ENCODE measurements around the gene EHMT2. TPM values are rescaled to one million over a fixed set of nuclear protein-coding genes. Genes with fewer than 3 reads are reported as not detected.

Gene EHMT2
- total and polyA plus RNA-seq, 2 donors (not counting 3 experiments of a cell fraction or from before 2014, with no cell fraction given) = 53.3 to 54.3 TPM

DNA sequence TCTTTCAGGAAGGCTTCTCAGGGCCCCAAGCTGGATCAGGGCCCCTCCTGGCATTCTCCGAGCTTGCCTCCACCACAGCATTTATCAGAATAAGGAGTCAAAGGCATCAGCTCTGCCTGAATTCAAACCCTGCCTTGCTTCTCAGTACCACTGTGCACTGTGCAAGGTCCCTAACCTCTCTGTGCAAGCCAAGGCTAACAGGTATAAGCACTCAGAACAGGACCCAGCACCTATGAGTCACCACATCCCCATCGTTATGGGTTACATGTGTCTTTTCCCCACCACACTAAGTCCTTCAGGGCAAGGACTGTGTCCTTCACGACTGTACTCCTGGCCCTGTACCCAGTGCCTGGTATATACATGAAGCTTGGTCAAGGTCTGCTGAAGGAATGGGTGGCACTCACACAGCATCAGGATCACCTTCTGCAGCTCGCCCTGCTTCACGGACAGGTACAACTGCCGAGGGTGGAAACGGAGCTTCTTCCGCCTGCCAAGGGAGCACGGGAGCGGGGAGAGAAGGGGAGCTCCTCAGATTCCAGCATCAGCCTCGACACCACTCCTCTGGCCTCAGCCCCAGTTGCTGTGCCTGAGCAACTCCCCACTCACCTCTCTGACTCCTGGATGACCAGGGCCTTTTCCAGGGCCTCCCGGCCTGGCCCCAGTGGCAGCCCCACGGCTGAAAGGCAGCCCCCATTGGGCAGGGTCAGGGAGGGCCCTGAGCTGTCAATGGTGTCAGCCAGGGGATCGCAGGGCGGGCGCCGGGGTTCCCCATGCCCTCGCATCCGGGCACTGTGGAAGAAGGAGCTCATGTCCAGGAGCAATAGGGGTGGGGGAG lies 10.1 kb downstream of the EHMT2 start:
- POLR2A ChIA-PET = no interaction called here
- FAIRE-seq = no peak
- H3K4me3 ChIP-seq (replicated peaks in 1 of 3; ENCODE audit: insufficient read depth in 1 of 3, low read depth in 1 of 3, low read length in 3 of 3) = no peak overlapping the region

More for the DNA sequence above, 10.1 kb downstream of the EHMT2 start:
- peaks cover 8 to 46% of the 10 kb centered on the region in 2 experiments for H3K36me3 ChIP-seq (ENCODE audit: control insufficient read depth in 2 of 2, extremely low read depth in 1 of 2, insufficient read depth in 2 of 2, low read length in 2 of 2)
- intact Hi-C loops (cut with micrococcal nuclease) (loop anchor here (2.0 kb wide), 1 partner anchor 207 kb away; the partner anchor contains the start of gene LY6G5C), dilution Hi-C loops (cut with MboI; ENCODE audit: extremely low pct_ligation_motif_present, low sequenced_read_pairs) (no loop called here)
- H3K9ac ChIP-seq (replicated peaks; ENCODE audit: extremely low read depth, insufficient read depth, low read length) = no peak overlapping the region
- H3K4me2 ChIP-seq (ENCODE audit: insufficient read depth, low read length) = no peak overlapping the region
- no peak overlapping the region for H3K27ac ChIP-seq (ENCODE audit: insufficient read depth, low read depth, low read length)
- H2AFZ ChIP-seq (ENCODE audit: low read depth, low read length) = no peak overlapping the region
- TF ChIP-seq POLR2AphosphoS5 (IDR thresholded peaks at IDR 0.05; ENCODE audit: insufficient read depth, low read depth, low read length) = no peak
- TF ChIP-seq CTCF (IDR thresholded peaks at IDR 0.05; ENCODE audit: extremely low read depth in 1 of 2, insufficient read depth in 1 of 2, low read depth in 1 of 2, low read length in 2 of 2) = no peak
- no peak for TF ChIP-seq MYC (IDR thresholded peaks at IDR 0.05; ENCODE audit: low read depth, low read length)
- TF ChIP-seq EZH2 (IDR thresholded peaks at IDR 0.05; ENCODE audit: borderline replicate concordance, low read depth, low read length, severe bottlenecking) = no peak
- H4K20me1 ChIP-seq (replicated peaks; ENCODE audit: control insufficient read depth, extremely low read depth, insufficient read depth, low read length) = no peaks in the 10 kb centered on the region
- no peaks in the 10 kb centered on the region for H3K27me3 ChIP-seq (ENCODE audit: control insufficient read depth in 2 of 2, insufficient read depth in 2 of 2, low read length in 2 of 2)
- CTCF ChIA-PET = interaction anchor here (0.9 to 2.5 kb wide), 6 partner anchors 9 to 345 kb away, joined by 3 to 8 read pairs (median 4); partner anchors contain the start of gene EHMT2
- no peak for DNase-seq (ENCODE audit: low read depth, low spot score)
- H3K9me1 ChIP-seq (replicated peaks; ENCODE audit: control insufficient read depth, extremely low read depth, insufficient read depth, low read length) = no peaks in the 10 kb centered on the region
- no peaks in the 10 kb centered on the region for H3K4me1 ChIP-seq (ENCODE audit: control insufficient read depth, extremely low read depth, insufficient read depth, low read length)
- H3K79me2 ChIP-seq (ENCODE audit: control insufficient read depth, insufficient read depth, low read length) = no peaks in the 10 kb centered on the region
- no peaks in the 10 kb centered on the region for H3K9me3 ChIP-seq (replicated peaks; ENCODE audit: control insufficient read depth, insufficient read depth, low read length)
- BruUV-seq (replicated peaks) = no TSS peak
